H1 (cell line): ENCODE measurements around the gene TEX36. TPM values are rescaled to one million over a fixed set of nuclear protein-coding genes. Genes with fewer than 3 reads are reported as not detected.

Experiments used
- CTCF ChIA-PET: fragments of 300-600 bp; sonication (Branson Sonifier 250); formaldehyde crosslinking; loops from one replicate; lab custom pipeline; 2021; ENCODE audit not compliant: partially characterized antibody; lab: Charles Lee
- POLR2A ChIA-PET: fragments of 300-600 bp; sonication (Branson Sonifier 250); formaldehyde crosslinking; loops from one replicate; lab custom pipeline; 2021; ENCODE audit warnings: inconsistent platforms; ENCODE audit not compliant: partially characterized antibody; lab: Charles Lee
- DNase-seq, 2 experiments: peaks; one replicate each; pipeline versions ENCODE4 v3.0.0 to v3.0.0-alpha.2; 2010 to 2022; ENCODE audit warnings: low spot score in 2 of 2, low read depth in 1 of 2, mixed read lengths in 1 of 2
- FAIRE-seq: peaks from 2 replicates; lab custom pipeline; 2011; peaks lifted over from hg19 to GRCh38; lab: Jason Lieb, UNC
- H2AFZ ChIP-seq: 2 replicates; pipeline ENCODE4 v1.8.1; 2012; ENCODE audit warnings: low read length, inconsistent platforms
- H2AK5ac ChIP-seq: 2 replicates; pipeline ENCODE4 v1.6.1; 2013; ENCODE audit warnings: low read depth, low read length
- H2BK120ac ChIP-seq: replicated peaks from 2 replicates; pipeline ENCODE3; 2013; ENCODE audit warnings: low read depth, low read length, inconsistent platforms
- H2BK12ac ChIP-seq: 2 replicates; pipeline ENCODE4 v1.6.1; 2013; ENCODE audit warnings: low read depth, low read length
- H2BK15ac ChIP-seq: 2 replicates; pipeline ENCODE4 v1.6.1; 2013; ENCODE audit warnings: low read length
- H2BK20ac ChIP-seq: 2 replicates; pipeline ENCODE4 v1.6.1; 2013; ENCODE audit warnings: low read length
- H2BK5ac ChIP-seq: 2 replicates; pipeline ENCODE4 v1.6.1; 2013; ENCODE audit warnings: low read depth, low read length
- H3K14ac ChIP-seq: 2 replicates; pipeline ENCODE4 v1.6.1; 2013; ENCODE audit warnings: inconsistent platforms; ENCODE audit not compliant: insufficient read length
- H3K18ac ChIP-seq: 2 replicates; pipeline ENCODE4 v1.6.1; 2013; ENCODE audit warnings: low read length; ENCODE audit errors: extremely low read depth
- H3K23ac ChIP-seq: 2 replicates; pipeline ENCODE4 v1.6.1; 2013; ENCODE audit warnings: inconsistent platforms; ENCODE audit not compliant: insufficient read length
- H3K23me2 ChIP-seq: 2 replicates; pipeline ENCODE4 v1.6.1; 2013; ENCODE audit warnings: low read depth, low read length
- H3K27ac ChIP-seq: 2 replicates; pipeline ENCODE4 v1.6.1; 2011; ENCODE audit warnings: low read depth, low read length, inconsistent platforms
- H3K27me3 ChIP-seq, 4 experiments: replicated peaks in 1 of 4; 1 replicate in 1 of 4; 2 replicates in 3 of 4; pipeline versions ENCODE4 v1.6.1 to v1.8.1; 2011 to 2013; ENCODE audit warnings: low read length in 3 of 4, mild to moderate bottlenecking in 3 of 4, inconsistent platforms in 2 of 4, mixed read lengths in 2 of 4, moderate library complexity in 1 of 4; ENCODE audit not compliant: control insufficient read depth in 3 of 4, insufficient read depth in 3 of 4; ENCODE audit errors: extremely low read depth in 1 of 4
- H3K36me3 ChIP-seq, 4 experiments: 2 replicates each; pipeline versions ENCODE4 v1.6.1 to v1.8.1; 2011 to 2013; ENCODE audit warnings: mild to moderate bottlenecking in 4 of 4, low read length in 3 of 4, moderate library complexity in 2 of 4, control low read depth in 1 of 4, inconsistent platforms in 1 of 4; ENCODE audit not compliant: insufficient read depth in 4 of 4, control insufficient read depth in 2 of 4
- H3K4ac ChIP-seq: replicated peaks from 2 replicates; pipeline ENCODE3; 2013; ENCODE audit warnings: low read length, low read depth, mixed read lengths, inconsistent platforms; ENCODE audit not compliant: insufficient read length
- H3K4me1 ChIP-seq, 4 experiments: replicated peaks in 1 of 4; 1 replicate in 1 of 4; 2 replicates in 3 of 4; pipeline versions ENCODE4 v1.6.1 to v1.8.1; 2011 to 2013; ENCODE audit warnings: low read length in 3 of 4, inconsistent platforms in 2 of 4, mixed read lengths in 1 of 4; ENCODE audit not compliant: insufficient read depth in 4 of 4, control insufficient read depth in 3 of 4
- H3K4me2 ChIP-seq, 2 experiments: 2 replicates each; pipeline versions ENCODE4 v1.6.1 to v1.8.1; 2011 to 2013; ENCODE audit warnings: low read depth in 2 of 2, low read length in 2 of 2, control low read depth in 1 of 2, inconsistent platforms in 1 of 2, mild to moderate bottlenecking in 1 of 2; ENCODE audit not compliant: insufficient read depth in 1 of 2
- H3K4me3 ChIP-seq, 4 experiments: fragments of 200-600, 300-600 bp in 1 of 4; sonication (generic), shearing (Covaris generic), sonication (Bioruptor Twin) in 1 of 4; 2 replicates each; pipeline versions ENCODE4 v1.5.1 to v1.8.1; 2011 to 2016; ENCODE audit warnings: low read length in 4 of 4, low read depth in 3 of 4, control low read depth in 2 of 4, inconsistent platforms in 2 of 4, mild to moderate bottlenecking in 2 of 4, mixed read lengths in 1 of 4, moderate library complexity in 1 of 4; ENCODE audit not compliant: insufficient read depth in 2 of 4; ENCODE audit errors: extremely low read depth in 1 of 4
- H3K56ac ChIP-seq: replicated peaks from 2 replicates; pipeline ENCODE3; 2013; ENCODE audit warnings: low read depth, mild to moderate bottlenecking, mixed read lengths, low read length, inconsistent platforms; ENCODE audit not compliant: insufficient read length
- H3K79me1 ChIP-seq: 2 replicates; pipeline ENCODE4 v1.6.1; 2013; ENCODE audit warnings: low read depth, low read length, control low read depth
- H3K79me2 ChIP-seq, 2 experiments: 2 replicates each; pipeline versions ENCODE4 v1.6.1 to v1.8.1; 2012 to 2013; ENCODE audit warnings: low read length in 2 of 2, mild to moderate bottlenecking in 2 of 2, inconsistent platforms in 1 of 2; ENCODE audit not compliant: insufficient read depth in 2 of 2, control insufficient read depth in 1 of 2
- H3K9ac ChIP-seq, 4 experiments: replicated peaks in 1 of 4; 1 replicate in 1 of 4; 2 replicates in 3 of 4; pipeline versions ENCODE4 v1.6.1 to v1.8.1; 2011 to 2013; ENCODE audit warnings: low read depth in 3 of 4, low read length in 3 of 4, control low read depth in 2 of 4, mild to moderate bottlenecking in 2 of 4, moderate library complexity in 2 of 4, inconsistent platforms in 1 of 4; ENCODE audit errors: extremely low read depth in 1 of 4
- H3K9me3 ChIP-seq, 2 experiments: 2 replicates each; pipeline versions ENCODE4 v1.6.1 to v1.8.1; 2012 to 2013; ENCODE audit warnings: mild to moderate bottlenecking in 2 of 2, moderate library complexity in 2 of 2, control low read depth in 1 of 2, inconsistent platforms in 1 of 2, low read depth in 1 of 2, low read length in 1 of 2, mixed read lengths in 1 of 2; ENCODE audit not compliant: insufficient read depth in 2 of 2
- H4K20me1 ChIP-seq, 2 experiments: replicated peaks in 1 of 2; 2 replicates each; pipeline versions ENCODE3 to v1.8.1; 2011 to 2013; ENCODE audit warnings: inconsistent platforms in 2 of 2, low read length in 2 of 2, mild to moderate bottlenecking in 1 of 2; ENCODE audit not compliant: insufficient read depth in 2 of 2, control insufficient read depth in 1 of 2
- H4K5ac ChIP-seq: 2 replicates; pipeline ENCODE4 v1.6.1; 2013; ENCODE audit warnings: low read length, low read depth, mixed read lengths, inconsistent platforms; ENCODE audit not compliant: insufficient read length
- H4K8ac ChIP-seq: 2 replicates; pipeline ENCODE4 v1.8.0; 2013; ENCODE audit warnings: mild to moderate bottlenecking, moderate library complexity, low read length, inconsistent platforms; ENCODE audit not compliant: insufficient read depth; ENCODE audit errors: extremely low read depth
- H4K91ac ChIP-seq: replicated peaks from 2 replicates; pipeline ENCODE3; 2013; ENCODE audit warnings: low read length, mixed read lengths, inconsistent platforms; ENCODE audit not compliant: insufficient read length
- CHD1 ChIP-seq: IDR thresholded peaks from 2 replicates; pipeline ENCODE4 v1.6.1; 2012; ENCODE audit warnings: low read depth, low read length, improper control_type of control experiment
- CHD2 ChIP-seq: IDR thresholded peaks from 2 replicates; pipeline ENCODE4 v1.6.1; 2012; ENCODE audit warnings: low read length, improper control_type of control experiment
- EP300 ChIP-seq, 2 experiments: IDR thresholded peaks; 1 replicate in 1 of 2; 2 replicates in 1 of 2; pipeline ENCODE4 v1.6.1; 2011 to 2012; ENCODE audit warnings: low read depth in 2 of 2, low read length in 2 of 2, mild to moderate bottlenecking in 2 of 2, borderline replicate concordance in 1 of 2, inconsistent platforms in 1 of 2, moderate library complexity in 1 of 2
- GTF2F1 ChIP-seq: IDR thresholded peaks from 2 replicates; pipeline ENCODE4 v1.6.1; 2012; ENCODE audit warnings: low read depth, low read length, improper control_type of control experiment, borderline replicate concordance
- HDAC2 ChIP-seq, 2 experiments: fragments of 300-600 bp in 1 of 2; sonication (generic) in 1 of 2; IDR thresholded peaks; 2 replicates each; pipeline ENCODE4 v1.6.1; 2011 to 2012; ENCODE audit warnings: low read depth in 2 of 2, low read length in 2 of 2, mild to moderate bottlenecking in 2 of 2, moderate library complexity in 2 of 2, borderline replicate concordance in 1 of 2, inconsistent platforms in 1 of 2
- KDM4A ChIP-seq: IDR thresholded peaks from one replicate; pipeline ENCODE4 v1.7.1; 2012; ENCODE audit warnings: low read depth, mild to moderate bottlenecking, moderate library complexity, low read length, inconsistent platforms; ENCODE audit not compliant: severe bottlenecking
- RBBP5 ChIP-seq: IDR thresholded peaks from 2 replicates; pipeline ENCODE4 v1.7.1; 2012; ENCODE audit warnings: low read depth, mild to moderate bottlenecking, inconsistent platforms, low read length, moderate library complexity, borderline replicate concordance
- SP4 ChIP-seq: IDR thresholded peaks from 2 replicates; pipeline ENCODE4 v1.6.1; 2012; ENCODE audit warnings: low read length, inconsistent platforms
- SRF ChIP-seq: IDR thresholded peaks from 2 replicates; pipeline ENCODE4 v1.6.1; 2011; ENCODE audit warnings: mild to moderate bottlenecking, low read depth, low read length, moderate library complexity
- TAF1 ChIP-seq: IDR thresholded peaks from 2 replicates; pipeline ENCODE4 v1.6.1; 2011; ENCODE audit warnings: mild to moderate bottlenecking, low read depth, low read length
- ZNF274 ChIP-seq: IDR thresholded peaks from 2 replicates; pipeline ENCODE4 v1.7.0; 2012; ENCODE audit warnings: low read length, borderline replicate concordance; ENCODE audit errors: extremely low read depth
- WGBS, 2 experiments: shearing (Covaris generic) in 1 of 2; methylation state at CpG; one replicate each; pipeline versions ENCODE4 v1.1.6 to v1.1.7; 2013 to 2015; ENCODE audit warnings: low lambda C conversion rate in 2 of 2, mixed read lengths in 2 of 2, inconsistent platforms in 1 of 2, low coverage in 1 of 2, missing lambda C conversion rate in 1 of 2; ENCODE audit not compliant: insufficient replicate concordance in 2 of 2, insufficient coverage in 1 of 2, insufficient read length in 1 of 2; ENCODE audit errors: extremely low coverage in 1 of 2, missing lambda C conversion rate in 1 of 2; 5-methylcytosine and 5-hydroxymethylcytosine counted together
- polyA plus RNA-seq, 7 experiments: library from polyadenylated mRNA; depleted of rRNA in 3 of 7; stranded (reverse) in 5 of 7; unstranded in 2 of 7; fragments of >200 nt in 5 of 7; fragments of 200-250 nt in 2 of 7; gene quantifications; 1 replicate in 5 of 7; 2 replicates in 1 of 7; 4 replicates in 1 of 7; pipeline versions ENCODE4 v1.2.1 to v1.2.3, GENCODE V29; 2011 to 2013; ENCODE audit warnings: missing spikeins in 2 of 7, mixed read lengths in 2 of 7
- total RNA-seq: library from RNA; stranded (reverse); fragmentation: NEBNext Ultra II Directional; extraction: Animal tissue kit (Norgen Biotek cat#: 25700); gene quantifications from 2 replicates; pipeline ENCODE4 v1.2.1, GENCODE V29; 2021

TEX36 gene
- total and polyA plus RNA-seq, 2 of the 8 experiments (the other 6 are each of a cell fraction or from before 2014, with no cell fraction given), result not detected

DNA sequence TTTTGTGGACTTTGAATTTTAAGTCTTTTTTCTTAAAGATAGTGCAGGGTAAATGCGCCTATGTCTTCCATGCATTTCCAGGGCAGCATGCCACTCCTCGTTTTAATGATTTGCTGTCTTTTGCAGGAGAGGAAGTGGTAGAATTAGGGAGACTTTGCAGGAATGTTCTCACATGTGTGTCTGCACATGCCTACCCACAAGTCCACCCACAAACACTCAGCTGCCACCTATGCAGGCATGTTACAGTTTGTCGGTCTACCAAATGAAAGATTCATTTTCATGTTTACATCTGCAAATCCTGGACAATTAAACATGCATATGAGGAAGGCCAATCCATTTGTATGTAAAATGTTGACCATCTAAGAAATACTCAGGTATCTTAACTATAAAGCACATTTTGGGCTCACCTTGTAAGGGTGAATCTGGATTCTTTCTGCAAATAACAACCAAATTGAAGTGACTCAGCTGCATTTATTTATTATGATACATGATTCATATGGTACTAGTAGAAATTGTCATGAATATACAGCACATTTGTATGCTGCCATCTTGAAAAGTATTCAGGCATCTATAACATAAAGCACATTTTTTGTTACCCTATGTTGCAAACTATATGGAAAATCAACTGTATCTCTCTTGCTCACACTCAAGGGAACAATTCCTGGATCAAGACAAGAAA lies 4.7 kb upstream of the TEX36 start:
- H3K4me3 ChIP-seq, result no peak overlapping the region

More for the DNA sequence above, 4.7 kb upstream of the TEX36 start:
- Histone ChIP-seq H3K23me2 (no peaks in the 10 kb centered on the region), H2BK12ac (no peak overlapping the region), H3K56ac (no peak overlapping the region)
- no peak for DNase-seq
- TF ChIP-seq ZNF274 (no peak), SP4 (no peak), CHD2 (no peak), KDM4A (no peak), GTF2F1 (no peak), TAF1 (no peak), EP300 (IDR thresholded peaks at IDR 0.05; ENCODE audit: borderline replicate concordance in 1 of 2, low read depth in 2 of 2, low read length in 2 of 2) (no peak), SRF (no peak), RBBP5 (no peak), HDAC2 (IDR thresholded peaks at IDR 0.05; ENCODE audit: borderline replicate concordance in 1 of 2, low read depth in 2 of 2, low read length in 2 of 2) (no peak), CHD1 (no peak)
- TF ChIP-seq, all 59 proteins: peak for 0
- Histone ChIP-seq H3K14ac (no peak overlapping the region), H2BK15ac (no peak overlapping the region), H4K5ac (no peak overlapping the region), H4K91ac (no peak overlapping the region), H3K18ac (no peak overlapping the region), H3K4ac (no peak overlapping the region), H4K8ac (no peak overlapping the region), H3K4me2 (no peak overlapping the region), H3K79me2 (no peaks in the 10 kb centered on the region), H3K4me1 (no peaks in the 10 kb centered on the region), H3K79me1 (no peaks in the 10 kb centered on the region), H2BK5ac (no peak overlapping the region), H2BK20ac (no peak overlapping the region), H3K23ac (no peak overlapping the region), H3K9me3 (no peaks in the 10 kb centered on the region), H3K36me3 (no peaks in the 10 kb centered on the region; a peak in 1 of 8 replicates), H3K9ac (no peak overlapping the region; a peak in 1 of 7 replicates), H3K27me3 (no peaks in the 10 kb centered on the region; a peak in 1 of 7 replicates), H2BK120ac (no peak overlapping the region), H2AK5ac (no peak overlapping the region), H4K20me1 (no peaks in the 10 kb centered on the region), H2AFZ (no peak overlapping the region), H3K27ac (no peak overlapping the region)
- ChIA-PET CTCF (no interaction called here), POLR2A (no interaction called here)
- FAIRE-seq, result no peak
- WGBS, 2 experiments, result 86% methylated on average over 3 of the region's 3 CpGs; no CpG with 5 or more reads in 1 of the 2 experiments
